ENCODE results near the gene ADAMTS12.

ADAMTS12 gene

GRCh38 chr5:33538201-33538600 lies 353.6 kb downstream of the ADAMTS12 start:
- DNase-seq (ENCODE audit: low read depth) = no peak
- H3K4me3 ChIP-seq (ENCODE audit: low read depth, low read length) = no peak overlapping the region
- TF ChIP-seq CTCF (IDR thresholded peaks at IDR 0.05; ENCODE audit: control insufficient read depth, extremely low read depth, insufficient read depth) = no peak

GRCh38 chr5:33537240-33537639 lies 354.6 kb downstream of the ADAMTS12 start:
- TF ChIP-seq CTCF (IDR thresholded peaks at IDR 0.05; ENCODE audit: control insufficient read depth, extremely low read depth, insufficient read depth) = no peak
- no peak overlapping the region for H3K4me3 ChIP-seq (ENCODE audit: low read depth, low read length)
- DNase-seq (ENCODE audit: low read depth) = no peak

- no peak overlapping the region for H3K4me3 ChIP-seq (ENCODE audit: low read depth, low read length)
- no peak for DNase-seq (ENCODE audit: low read depth)
- no peak for TF ChIP-seq CTCF (IDR thresholded peaks at IDR 0.05; ENCODE audit: control insufficient read depth, extremely low read depth, insufficient read depth)
Observed at GRCh38 chr5:33536802-33537201, 355.0 kb downstream of the ADAMTS12 start.

GRCh38 chr5:33531824-33532223 lies 360.0 kb downstream of the ADAMTS12 start:
- DNase-seq (ENCODE audit: low read depth) = no peak
- TF ChIP-seq CTCF (IDR thresholded peaks at IDR 0.05; ENCODE audit: control insufficient read depth, extremely low read depth, insufficient read depth) = no peak
- H3K4me3 ChIP-seq (ENCODE audit: low read depth, low read length) = no peak overlapping the region

GRCh38 chr5:33531037-33531298 lies 360.8 kb downstream of the ADAMTS12 start:
- H3K4me3 ChIP-seq (ENCODE audit: low read depth, low read length) = no peak overlapping the region
- no peak for TF ChIP-seq CTCF (IDR thresholded peaks at IDR 0.05; ENCODE audit: control insufficient read depth, extremely low read depth, insufficient read depth)
- no peak for DNase-seq (ENCODE audit: low read depth)

- no peak for DNase-seq (ENCODE audit: low read depth)
- no peak for TF ChIP-seq CTCF (IDR thresholded peaks at IDR 0.05; ENCODE audit: control insufficient read depth, extremely low read depth, insufficient read depth)
- H3K4me3 ChIP-seq (ENCODE audit: low read depth, low read length) = no peak overlapping the region
Observed at GRCh38 chr5:33530183-33531036, 361.4 kb downstream of the ADAMTS12 start.

- no peak for DNase-seq (ENCODE audit: low read depth)
- TF ChIP-seq CTCF (IDR thresholded peaks at IDR 0.05; ENCODE audit: control insufficient read depth, extremely low read depth, insufficient read depth) = no peak
- no peak overlapping the region for H3K4me3 ChIP-seq (ENCODE audit: low read depth, low read length)
Observed at GRCh38 chr5:33527696-33528095, 364.1 kb downstream of the ADAMTS12 start.
